WERI-Rb-1 (cell line): Measurements from ENCODE around the gene MAP1B.
"Not testable (repeated sequence)": the region's sequence is repeated elsewhere in the genome, so short reads cannot be mapped to it uniquely, and the experiment has no call there.

Experiments
- DNase-seq: peaks from one replicate; pipeline ENCODE4 v3.0.0-alpha.2; 2020
- H3K27ac ChIP-seq: fragments of 250-450 bp; sonication (Bioruptor Pico); 2 replicates; pipeline ENCODE4 v1.5.1; 2020; ENCODE audit warnings: mild to moderate bottlenecking, moderate library complexity
- H3K27me3 ChIP-seq: fragments of 250-450 bp; sonication (Bioruptor Pico); 2 replicates; pipeline ENCODE4 v1.5.1; 2021; ENCODE audit warnings: mild to moderate bottlenecking, low read depth, moderate library complexity; ENCODE audit not compliant: insufficient read depth, severe bottlenecking
- H3K36me3 ChIP-seq: fragments of 250-450 bp; sonication (Bioruptor Pico); 2 replicates; pipeline ENCODE4 v1.5.1; 2020; ENCODE audit warnings: mild to moderate bottlenecking, moderate library complexity
- H3K4me3 ChIP-seq: 2 replicates; pipeline ENCODE4 v1.5.1; 2011; ENCODE audit warnings: low read depth, mild to moderate bottlenecking, control low read depth, low read length
- H3K9me3 ChIP-seq: fragments of 250-450 bp; sonication (Bioruptor Pico); 2 replicates; pipeline ENCODE4 v1.5.1; 2021; ENCODE audit warnings: mild to moderate bottlenecking, moderate library complexity; ENCODE audit not compliant: severe bottlenecking
- TF ChIP-seq, protein P1 (sequence below): IDR thresholded peaks from 2 replicates; pipeline ENCODE4 v1.5.1; 2011; ENCODE audit warnings: low read depth, mild to moderate bottlenecking, control low read depth, inconsistent platforms, low read length

Gene MAP1B

GRCh38 chr5:72076621-72077300 is 30.5 kb upstream of the MAP1B start:
- TF ChIP-seq, protein P1, sequence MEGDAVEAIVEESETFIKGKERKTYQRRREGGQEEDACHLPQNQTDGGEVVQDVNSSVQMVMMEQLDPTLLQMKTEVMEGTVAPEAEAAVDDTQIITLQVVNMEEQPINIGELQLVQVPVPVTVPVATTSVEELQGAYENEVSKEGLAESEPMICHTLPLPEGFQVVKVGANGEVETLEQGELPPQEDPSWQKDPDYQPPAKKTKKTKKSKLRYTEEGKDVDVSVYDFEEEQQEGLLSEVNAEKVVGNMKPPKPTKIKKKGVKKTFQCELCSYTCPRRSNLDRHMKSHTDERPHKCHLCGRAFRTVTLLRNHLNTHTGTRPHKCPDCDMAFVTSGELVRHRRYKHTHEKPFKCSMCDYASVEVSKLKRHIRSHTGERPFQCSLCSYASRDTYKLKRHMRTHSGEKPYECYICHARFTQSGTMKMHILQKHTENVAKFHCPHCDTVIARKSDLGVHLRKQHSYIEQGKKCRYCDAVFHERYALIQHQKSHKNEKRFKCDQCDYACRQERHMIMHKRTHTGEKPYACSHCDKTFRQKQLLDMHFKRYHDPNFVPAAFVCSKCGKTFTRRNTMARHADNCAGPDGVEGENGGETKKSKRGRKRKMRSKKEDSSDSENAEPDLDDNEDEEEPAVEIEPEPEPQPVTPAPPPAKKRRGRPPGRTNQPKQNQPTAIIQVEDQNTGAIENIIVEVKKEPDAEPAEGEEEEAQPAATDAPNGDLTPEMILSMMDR = no peak
- Histone ChIP-seq H3K4me3 (no peak overlapping the region), H3K36me3 (no peaks in the 10 kb centered on the region), H3K27me3 (no peaks in the 10 kb centered on the region), H3K9me3 (no peaks in the 10 kb centered on the region), H3K27ac (no peak overlapping the region)
- DNase-seq = no peak

DNA sequence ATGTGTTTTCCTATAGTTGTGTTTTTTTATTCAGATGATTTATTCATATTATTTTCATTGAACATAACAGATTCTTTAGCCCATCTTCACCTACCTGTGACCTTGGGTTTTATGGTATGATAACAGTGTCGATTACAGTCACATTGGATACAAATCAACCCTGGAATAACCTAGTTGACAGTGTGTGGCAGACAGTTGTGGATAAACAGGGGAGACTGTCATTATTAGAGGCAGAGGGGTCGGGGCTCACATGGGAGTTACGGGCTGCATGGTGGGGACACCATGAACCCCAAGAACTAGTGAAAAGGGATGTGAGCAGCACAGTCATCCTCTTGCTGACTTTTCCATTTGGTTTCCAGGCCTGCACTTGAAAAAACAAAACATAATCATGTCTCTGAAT is 29.9 kb upstream of the MAP1B start:
- Histone ChIP-seq H3K9me3 (no peaks in the 10 kb centered on the region), H3K36me3 (no peaks in the 10 kb centered on the region), H3K27me3 (no peaks in the 10 kb centered on the region), H3K27ac (no peak overlapping the region), H3K4me3 (no peak overlapping the region)
- no peak for DNase-seq
- TF ChIP-seq, protein P1 = no peak

DNA sequence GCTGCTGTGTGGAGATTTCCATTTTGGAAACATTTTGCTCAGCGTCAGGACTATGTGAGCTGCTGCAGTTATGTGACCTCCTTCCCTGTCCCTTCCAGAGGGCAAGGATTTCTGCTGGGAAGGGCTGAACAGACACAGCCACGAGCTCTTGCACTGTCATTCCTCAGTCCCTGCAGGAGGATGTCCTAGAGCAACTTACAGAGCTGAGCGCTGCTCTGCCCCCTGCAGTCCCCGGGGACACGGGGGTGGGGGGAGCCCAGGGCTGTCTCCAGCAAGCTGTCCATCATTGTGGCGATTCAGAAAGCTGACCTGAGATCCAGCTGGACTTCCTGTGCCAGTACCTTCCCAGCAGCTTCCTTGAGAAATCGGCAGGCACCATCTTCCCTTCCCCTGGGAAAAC is 28.0 kb upstream of the MAP1B start:
- peak; percentile 89 for DNase-seq

GRCh38 chr5:72082048-72082447 is 25.2 kb upstream of the MAP1B start:
- no peak overlapping the region for H3K4me3 ChIP-seq
- H3K9me3 ChIP-seq = no peaks in the 10 kb centered on the region
- no peaks in the 10 kb centered on the region for H3K27me3 ChIP-seq
- TF ChIP-seq, protein P1 = 0 out of 2 replicates have a peak, but pooled peaks have one; percentile 28
- no peak for DNase-seq
- no peak overlapping the region for H3K27ac ChIP-seq
- H3K36me3 ChIP-seq = no peaks in the 10 kb centered on the region

More for the DNA sequence above, 28.0 kb upstream of the MAP1B start:
- Histone ChIP-seq H3K27me3 (no peaks in the 10 kb centered on the region), H3K36me3 (no peaks in the 10 kb centered on the region), H3K4me3 (peak overlapping the region; percentile 36), H3K27ac (peak overlapping the region; percentile 60), H3K9me3 (no peaks in the 10 kb centered on the region)
- TF ChIP-seq, protein P1 = peak; percentile 56

DNA sequence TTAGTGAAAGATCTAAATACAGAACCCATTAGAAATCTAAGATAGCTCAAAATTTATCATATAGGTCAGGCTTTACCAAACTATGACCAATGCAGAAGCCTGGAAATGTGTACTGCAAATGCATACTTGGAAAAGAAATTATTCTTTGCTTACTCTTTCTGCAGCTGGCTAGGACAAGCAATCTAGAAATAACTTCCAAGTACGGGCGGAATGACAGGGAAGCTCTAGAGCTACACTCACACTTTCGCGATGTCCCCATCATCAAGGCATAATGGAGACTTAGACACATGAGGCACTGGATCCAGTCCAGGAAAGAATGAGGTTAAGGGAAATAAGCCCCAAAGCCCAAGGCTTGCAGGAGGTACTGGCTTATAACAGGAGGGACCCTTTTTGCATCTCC is 22.4 kb upstream of the MAP1B start:
- H3K9me3 ChIP-seq = no peaks in the 10 kb centered on the region
- DNase-seq = no peak
- no peak overlapping the region for H3K27ac ChIP-seq
- H3K27me3 ChIP-seq = no peaks in the 10 kb centered on the region
- H3K4me3 ChIP-seq = no peak overlapping the region
- no peaks in the 10 kb centered on the region for H3K36me3 ChIP-seq
- TF ChIP-seq, protein P1 = no peak

- H3K9me3 ChIP-seq = no peaks in the 10 kb centered on the region
- DNase-seq = no peak
- TF ChIP-seq, protein P1 = no peak
- H3K27me3 ChIP-seq = no peaks in the 10 kb centered on the region
- H3K27ac ChIP-seq = no peak overlapping the region
- no peak overlapping the region for H3K4me3 ChIP-seq
- H3K36me3 ChIP-seq = no peaks in the 10 kb centered on the region
Measured at GRCh38 chr5:72085319-72085718, 22.0 kb upstream of the MAP1B start.

DNA sequence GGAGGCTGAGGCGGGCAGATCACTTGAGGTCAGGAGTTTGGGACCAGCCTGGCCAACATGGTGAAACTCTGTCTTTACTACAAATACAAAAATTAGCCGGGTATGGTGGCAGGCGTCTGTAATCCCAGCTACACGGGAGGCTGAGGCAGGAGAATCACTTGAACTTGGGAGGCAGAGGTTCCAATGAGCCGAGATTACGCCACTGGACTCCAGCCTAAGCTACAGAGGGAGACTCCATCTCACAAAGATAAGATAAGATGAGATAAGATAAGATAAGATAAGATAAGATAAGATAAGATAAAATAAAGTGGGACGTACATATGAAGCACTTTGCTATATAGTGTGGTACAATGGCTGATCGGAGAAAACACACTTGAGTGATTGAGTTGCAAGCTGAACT is 17.6 kb upstream of the MAP1B start:
- H3K27me3 ChIP-seq, H3K9me3 ChIP-seq, DNase-seq, H3K36me3 ChIP-seq, H3K4me3 ChIP-seq, H3K27ac ChIP-seq: not testable (repeated sequence)
